Kidney capillary endothelial cell (primary cell): Measurements from ENCODE around the gene ZBTB26.

Source experiments
- DNase-seq: peaks from one replicate; pipeline ENCODE4 v3.0.0-alpha.2; 2018; ENCODE audit warnings: low spot score

ZBTB26 gene, protein sequence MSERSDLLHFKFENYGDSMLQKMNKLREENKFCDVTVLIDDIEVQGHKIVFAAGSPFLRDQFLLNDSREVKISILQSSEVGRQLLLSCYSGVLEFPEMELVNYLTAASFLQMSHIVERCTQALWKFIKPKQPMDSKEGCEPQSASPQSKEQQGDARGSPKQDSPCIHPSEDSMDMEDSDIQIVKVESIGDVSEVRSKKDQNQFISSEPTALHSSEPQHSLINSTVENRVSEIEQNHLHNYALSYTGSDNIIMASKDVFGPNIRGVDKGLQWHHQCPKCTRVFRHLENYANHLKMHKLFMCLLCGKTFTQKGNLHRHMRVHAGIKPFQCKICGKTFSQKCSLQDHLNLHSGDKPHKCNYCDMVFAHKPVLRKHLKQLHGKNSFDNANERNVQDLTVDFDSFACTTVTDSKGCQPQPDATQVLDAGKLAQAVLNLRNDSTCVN

GRCh38 chr9:122931226-122932121 lies at the start of gene ZBTB26:
Gene ZBTB26 (minus strand): TSS chr9:122931512. CDS start chr9:122919934, 11,578 bp downstream.
- peak; percentile 88 for DNase-seq

DNA sequence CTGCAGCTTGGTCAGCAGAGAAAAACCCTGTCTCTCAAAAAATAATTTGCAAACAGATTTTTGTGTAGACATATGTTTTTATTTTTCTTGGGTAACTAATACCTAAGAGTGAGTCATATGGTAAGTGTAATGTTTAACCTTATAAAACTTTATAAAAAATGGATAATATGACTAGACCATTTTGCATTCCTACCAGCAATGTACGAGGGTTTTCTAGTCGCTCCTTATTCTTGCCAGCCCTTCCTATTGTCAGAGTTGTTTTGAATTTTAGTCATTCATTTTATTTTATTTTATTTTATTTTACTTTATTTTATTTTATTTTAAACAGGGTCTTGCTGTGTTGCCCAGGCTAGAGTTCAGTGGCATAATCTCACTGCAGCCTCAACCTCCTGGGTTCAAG lies 47.3 kb upstream of the ZBTB26 start:
- no peak for DNase-seq

DNA sequence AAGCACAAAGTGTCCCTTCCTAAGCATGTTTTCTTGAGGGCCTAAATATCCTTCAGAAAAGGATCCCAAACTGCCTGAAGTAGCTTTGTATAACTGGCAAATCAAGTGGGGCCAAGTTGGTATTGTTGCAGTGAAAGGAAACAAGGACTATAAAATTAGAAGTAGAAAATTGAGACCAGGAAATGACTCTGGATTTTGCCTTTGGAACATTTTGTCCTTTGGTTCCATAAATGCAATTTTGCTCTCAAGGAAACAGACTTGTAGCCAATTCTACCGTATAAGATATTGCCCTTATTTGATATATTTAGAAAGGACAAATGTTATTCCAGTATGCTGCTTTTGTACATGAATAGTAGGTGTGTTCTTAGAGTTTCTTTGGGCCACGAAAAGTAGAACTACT lies 43.9 kb upstream of the ZBTB26 start:
- no peak for DNase-seq

GRCh38 chr9:122961139-122961538 lies 29.8 kb upstream of the ZBTB26 start:
- no peak for DNase-seq

- no peak for DNase-seq
Measured at GRCh38 chr9:122955961-122956360, 24.6 kb upstream of the ZBTB26 start.

GRCh38 chr9:122954253-122954691 lies 23.0 kb upstream of the ZBTB26 start:
- no peak for DNase-seq

DNA sequence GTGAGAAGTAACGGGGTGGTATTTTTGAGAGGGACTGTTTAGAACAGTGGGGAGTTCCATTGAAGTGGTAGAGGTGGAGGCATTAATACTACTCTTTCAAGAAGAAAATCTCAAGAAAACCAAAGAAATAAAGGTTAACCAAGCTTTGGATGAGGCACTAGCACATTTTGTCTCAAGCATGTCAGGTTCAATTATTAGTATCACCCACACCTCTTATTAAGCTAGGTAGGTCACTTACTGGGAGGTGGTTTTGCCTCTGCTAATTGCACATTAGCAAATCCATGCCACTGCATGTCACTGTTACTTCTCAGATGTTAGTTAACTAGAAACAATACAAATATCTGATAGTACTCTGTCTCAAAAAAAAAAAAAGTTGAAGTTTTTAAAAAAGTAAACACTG lies 19.7 kb upstream of the ZBTB26 start:
- no peak for DNase-seq

DNA sequence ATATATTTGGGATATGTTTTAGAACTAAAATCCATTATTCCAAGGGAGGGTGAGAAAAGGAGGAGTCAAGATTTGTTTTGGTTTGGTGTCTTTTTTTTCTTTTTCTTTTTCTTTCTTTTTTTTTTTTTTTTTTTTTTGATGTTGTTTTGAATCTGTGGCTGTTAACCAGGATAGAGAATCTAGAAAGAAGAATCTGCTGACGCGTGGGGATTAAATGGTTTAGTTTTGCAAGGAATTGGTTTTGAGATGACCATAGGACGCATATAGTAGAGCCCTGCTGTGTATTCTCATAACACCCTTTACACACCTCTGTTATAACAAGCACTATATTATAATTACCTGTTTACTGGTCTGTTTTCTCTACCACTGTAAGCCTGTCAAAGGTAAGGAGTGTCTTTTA lies 19.0 kb upstream of the ZBTB26 start:
- DNase-seq, result no peak

- DNase-seq, result no peak
Measured at GRCh38 chr9:122949696-122950095, 18.4 kb upstream of the ZBTB26 start.

GRCh38 chr9:122948313-122948712 lies 17.0 kb upstream of the ZBTB26 start:
- no peak for DNase-seq

DNA sequence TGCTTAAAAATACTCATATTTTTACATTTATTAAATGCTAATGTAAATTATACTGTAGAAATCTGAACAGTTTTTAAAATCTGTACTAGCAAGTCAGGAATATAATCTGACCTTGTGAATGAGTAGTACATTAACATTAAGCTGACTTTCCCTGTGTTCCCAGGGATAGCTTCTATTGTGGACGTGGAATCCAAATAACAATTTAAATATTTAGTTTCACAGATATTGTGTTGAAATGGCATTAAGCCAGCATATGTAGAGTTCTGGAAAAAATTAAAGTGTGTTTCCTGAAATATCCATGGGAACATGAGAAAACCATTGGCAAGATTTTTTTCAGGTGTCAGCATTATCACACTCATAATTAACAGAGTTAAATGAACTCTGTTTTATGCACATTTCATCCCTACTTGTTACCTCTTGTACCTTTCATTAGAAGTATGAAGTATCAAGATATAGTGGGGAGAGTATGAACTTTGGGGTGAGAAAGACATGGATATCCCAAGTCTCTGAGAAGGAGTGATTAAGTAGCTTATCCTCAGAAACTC lies 15.2 kb upstream of the ZBTB26 start:
- no peak for DNase-seq

- DNase-seq, result no peak
Measured at GRCh38 chr9:122944960-122945888, 13.9 kb upstream of the ZBTB26 start.

GRCh38 chr9:122941582-122942234 lies 10.4 kb upstream of the ZBTB26 start:
- peak; percentile 32 for DNase-seq

- DNase-seq, result peak; percentile 97
Measured at GRCh38 chr9:122940749-122941581, 9.7 kb upstream of the ZBTB26 start, which contains the start of gene RABGAP1. Gene RABGAP1 (plus strand): TSS chr9:122941020. CDS start chr9:122957060, 16,040 bp downstream.

GRCh38 chr9:122940454-122940748 lies 9.1 kb upstream of the ZBTB26 start:
- DNase-seq, result no peak

GRCh38 chr9:122939601-122940000 lies 8.3 kb upstream of the ZBTB26 start:
- no peak for DNase-seq

GRCh38 chr9:122936883-122937282 lies 5.6 kb upstream of the ZBTB26 start:
- DNase-seq, result no peak

DNA sequence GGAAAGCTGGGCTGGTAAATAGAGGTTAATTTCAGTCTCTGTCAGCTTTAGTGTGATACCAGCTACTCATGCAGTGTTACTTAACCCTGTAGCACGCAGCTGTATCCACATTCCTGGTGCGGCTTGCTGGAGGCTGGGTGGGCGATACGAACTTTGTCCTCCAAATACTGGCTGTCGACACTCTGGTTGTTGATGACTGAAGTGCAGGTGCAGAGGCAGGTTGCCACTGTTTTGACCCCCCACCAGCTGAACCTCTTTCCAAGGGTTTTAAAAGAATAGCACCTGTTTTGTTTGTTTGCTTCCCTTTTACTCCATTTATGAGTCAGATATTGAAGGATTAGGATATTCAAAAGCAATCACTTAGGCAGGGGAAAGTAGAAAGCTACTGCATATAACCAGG lies 5.2 kb upstream of the ZBTB26 start:
- DNase-seq, result no peak

DNA sequence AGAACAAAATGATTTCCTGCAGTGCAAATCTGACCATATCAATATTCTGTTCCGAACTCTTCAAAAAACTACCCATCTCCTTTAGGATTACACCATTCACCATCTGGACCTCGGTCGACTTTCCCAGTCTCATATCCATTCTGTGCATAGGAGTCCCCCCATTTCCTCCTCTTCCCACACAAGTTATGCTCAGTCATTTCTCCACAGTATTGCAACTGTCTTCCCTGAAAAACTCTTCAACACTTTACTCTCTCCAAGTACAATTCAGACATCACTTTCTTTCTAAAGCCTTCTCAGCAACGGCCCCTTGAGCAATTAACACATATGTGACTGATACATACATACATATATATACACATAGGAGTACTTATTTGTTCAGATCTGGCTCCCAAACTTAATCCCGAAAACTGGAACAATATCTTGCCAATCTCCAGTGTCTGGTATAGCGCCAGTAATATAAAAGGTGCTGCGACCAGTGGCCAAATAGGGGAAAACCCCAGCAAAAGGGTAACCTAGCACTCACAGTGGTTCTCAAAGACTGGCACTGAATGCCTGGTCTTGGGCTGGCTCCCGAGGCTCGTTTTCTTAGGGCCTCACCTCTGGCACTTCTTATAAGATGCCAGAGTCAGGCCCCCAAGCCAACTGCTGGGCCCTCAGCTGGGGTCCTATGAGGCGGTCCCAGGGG lies 629 bp downstream of the ZBTB26 start:
- DNase-seq, result no peak
